ENCODE results near the gene ZNF614. TPM values are rescaled to one million over a fixed set of nuclear protein-coding genes. Genes with fewer than 3 reads are reported as not detected.

The ZNF614 gene
- total RNA-seq, result 7.2 and 7.9 TPM in 2 replicates

DNA sequence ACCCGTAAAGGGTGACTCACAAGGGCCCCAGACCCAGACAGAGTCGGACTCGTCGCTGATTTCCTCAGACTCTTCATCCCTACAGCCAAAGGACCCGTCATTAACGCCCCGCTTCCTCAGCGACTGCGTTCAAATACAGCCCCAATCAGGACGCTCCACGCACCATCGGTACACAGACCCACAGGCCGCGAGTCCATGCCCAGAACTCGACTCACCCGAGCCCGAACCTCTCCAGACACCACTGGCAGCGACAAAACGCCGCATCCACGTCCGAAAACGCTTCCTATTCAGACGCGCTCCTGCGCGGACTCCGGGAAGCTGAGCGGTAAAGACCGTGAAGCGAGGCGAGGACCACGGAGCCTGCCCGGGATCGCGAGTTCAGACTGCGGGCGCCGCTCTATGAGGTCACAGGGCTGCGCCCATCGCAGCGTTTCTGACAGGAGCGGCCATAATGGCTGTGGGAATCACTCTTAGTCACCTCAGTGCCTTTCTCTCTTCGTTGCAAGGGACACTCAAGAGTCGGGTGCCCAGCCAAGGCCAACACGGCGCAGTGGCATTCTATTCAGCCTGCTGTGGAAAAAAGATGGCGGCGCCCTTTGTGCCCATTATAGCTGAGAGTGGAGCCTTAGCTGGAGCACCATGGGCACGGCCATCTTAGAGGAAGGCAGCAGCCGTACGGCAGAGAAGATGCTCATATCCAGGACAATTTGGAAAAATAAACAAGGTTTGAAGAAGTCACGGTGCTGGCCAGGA lies at the start of gene ZNF614:
ZNF614 (minus strand) TSS at position 353 of the 753 bp plus-strand sequence. CDS start 2,634 bp downstream, outside the sequence.

DNA sequence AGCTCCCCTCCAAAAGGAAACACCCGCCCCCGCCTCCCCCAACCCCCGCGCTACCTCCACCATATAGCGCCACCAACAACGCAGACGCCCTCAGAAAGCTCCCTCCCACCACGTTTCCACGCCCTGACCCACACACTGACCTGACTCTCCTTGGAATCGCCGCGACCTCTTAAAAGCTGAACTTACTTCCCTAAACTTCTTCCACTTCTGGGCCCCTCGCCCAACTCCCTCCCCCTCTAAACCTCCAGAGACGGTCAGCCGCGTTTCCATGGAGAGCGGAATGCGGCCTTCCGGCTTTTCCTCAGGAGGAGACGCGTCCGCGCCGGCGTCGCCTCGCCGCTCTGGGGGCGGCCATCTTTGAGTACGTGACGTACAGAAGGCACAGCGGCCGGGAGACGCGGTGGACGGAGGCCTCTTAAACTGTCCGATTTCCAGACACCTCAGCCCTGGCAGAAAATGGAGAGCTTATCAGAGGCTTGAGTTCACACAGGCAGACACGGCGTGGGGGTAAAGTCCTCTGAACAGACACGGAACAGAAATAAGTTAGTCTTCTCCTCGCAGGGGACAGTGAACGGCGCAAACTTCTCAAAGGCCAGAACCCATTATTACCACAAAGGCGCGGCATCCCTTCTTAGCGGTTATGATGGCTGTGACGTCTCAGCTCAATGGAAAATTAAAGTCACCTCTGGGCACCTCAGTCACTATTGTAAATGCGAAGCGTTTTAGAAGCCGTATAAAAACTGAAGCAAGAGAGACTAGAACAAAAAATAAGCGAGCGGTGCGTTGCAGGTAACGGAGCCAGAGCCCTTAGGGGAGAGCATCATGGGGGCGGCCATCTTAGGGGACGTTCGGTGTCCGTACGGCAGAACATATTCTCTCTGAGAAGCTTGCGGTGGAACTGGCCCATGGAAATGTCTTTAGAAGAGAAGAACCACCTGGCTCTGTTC lies 20.6 kb upstream of the ZNF614 start, which contains the start of gene ZNF432:
ZNF432 (minus strand) TSS at position 284 of the 947 bp plus-strand sequence. CDS start 1,970 bp downstream, outside the sequence.

DNA sequence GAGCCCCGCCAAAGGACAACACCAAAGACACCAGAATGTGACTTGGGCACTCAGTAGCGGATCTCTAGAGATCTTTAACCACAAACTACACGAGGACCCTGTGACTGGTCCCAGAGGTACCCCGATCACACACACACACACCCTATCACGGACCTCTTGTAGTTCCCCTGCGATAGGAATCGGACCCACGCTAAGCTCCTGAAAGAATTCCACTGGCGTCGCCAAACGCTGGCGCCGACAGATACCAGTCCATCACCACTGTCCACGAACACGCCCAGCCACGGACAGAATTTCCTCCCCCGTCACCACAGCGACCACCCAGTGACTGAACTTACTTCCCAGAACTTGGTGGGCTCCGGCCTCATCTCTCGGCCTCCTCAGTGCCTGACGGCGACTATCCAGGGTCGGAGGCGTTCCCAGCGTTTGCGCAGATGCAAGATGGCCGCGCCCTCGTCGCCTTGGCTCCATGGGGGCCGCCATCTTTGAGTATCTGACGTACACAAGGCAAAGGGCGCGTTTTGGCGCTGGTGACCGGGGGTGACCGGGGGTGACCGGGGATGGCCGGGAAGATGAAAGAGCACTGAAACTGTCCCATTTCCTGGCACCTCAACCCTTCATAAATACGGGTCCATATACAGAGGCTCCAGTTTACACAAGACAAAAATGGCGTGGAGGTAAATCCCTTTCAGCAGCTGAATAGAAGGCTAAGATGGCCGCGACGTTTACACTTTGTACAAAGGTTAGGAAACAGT lies 20.2 kb downstream of the ZNF614 start, which contains the start of gene ZNF615:
ZNF615 (minus strand) TSS at position 406 of the 752 bp plus-strand sequence. CDS start 4,500 bp downstream, outside the sequence.

DNA sequence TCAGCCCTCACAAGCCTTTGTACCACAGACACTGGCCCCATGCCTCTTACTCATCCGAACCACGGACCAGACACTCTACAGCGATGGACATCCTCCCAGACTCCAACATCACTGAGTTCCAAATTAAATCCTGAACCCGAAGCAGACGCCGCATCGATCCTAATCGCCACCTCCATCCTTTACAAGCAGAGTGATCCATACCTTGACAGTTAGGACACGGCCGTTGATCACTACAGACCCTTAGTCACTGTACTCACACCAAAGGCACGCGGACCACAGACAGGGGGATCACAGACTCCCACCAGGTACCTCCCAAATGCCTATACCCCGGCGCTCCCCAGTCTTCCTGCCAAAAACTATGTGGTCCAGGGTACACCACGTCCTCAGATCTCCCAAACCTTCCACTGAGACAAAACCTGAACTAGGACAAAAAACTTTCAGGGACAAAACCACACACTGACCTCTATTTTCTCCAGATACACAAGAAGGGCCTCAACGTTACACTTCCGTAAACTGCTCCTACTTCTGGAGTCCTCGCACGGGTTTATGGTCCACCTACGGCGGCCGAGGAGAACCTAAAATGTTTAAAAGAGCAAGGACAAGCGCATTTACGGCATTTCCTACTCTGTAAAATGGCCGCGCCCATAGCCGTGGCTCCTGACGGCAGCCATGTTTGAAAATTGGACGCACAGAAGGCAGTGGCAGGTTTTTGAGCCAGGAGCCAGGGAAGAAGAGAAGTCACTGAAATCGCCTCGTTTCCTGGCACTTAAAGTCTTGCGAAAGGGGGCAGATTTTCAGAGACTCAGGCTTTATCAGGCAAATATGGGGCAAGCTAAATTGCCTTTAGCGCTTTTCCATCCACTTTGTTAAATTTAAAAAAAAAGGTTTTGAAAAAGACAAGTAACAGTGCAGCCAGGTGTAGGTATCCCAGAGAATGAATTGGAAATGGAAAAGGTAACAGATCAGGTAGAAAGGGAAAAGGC lies 41.6 kb downstream of the ZNF614 start, which contains the start of gene ZNF350:
ZNF350 (minus strand) TSS at position 532 of the 983 bp plus-strand sequence. CDS start 12,480 bp downstream, outside the sequence.

Other genes with a start within 250 kb of the ZNF614 start
- gene FPR3, start 233.2 kb downstream of the ZNF614 start, total RNA-seq, result not detected in 2 replicates
- 2.5 and 5.0 TPM in 2 replicates for gene ZNF577, start 140.4 kb downstream of the ZNF614 start, total RNA-seq
- 4.6 and 7.0 TPM in 2 replicates for gene ZNF649, start 123.4 kb downstream of the ZNF614 start, total RNA-seq
- 3.1 and 9.8 TPM in 2 replicates for gene ZNF613, start 100.9 kb downstream of the ZNF614 start, total RNA-seq
- gene ZNF350, start 41.5 kb downstream of the ZNF614 start, total RNA-seq, result 0.98 and 2.4 TPM in 2 replicates
- 3.3 and 5.6 TPM in 2 replicates for gene ZNF615, start 20.2 kb downstream of the ZNF614 start, total RNA-seq
- 2.4 and 5.6 TPM in 2 replicates for gene ZNF432, start 20.5 kb upstream of the ZNF614 start, total RNA-seq
- gene ZNF841, start 67.4 kb upstream of the ZNF614 start, total RNA-seq, result 3.3 and 7.5 TPM in 2 replicates
- 3.5 and 5.6 TPM in 2 replicates for gene ZNF616, start 111.6 kb upstream of the ZNF614 start, total RNA-seq
- gene ZNF836, start 143.2 kb upstream of the ZNF614 start, total RNA-seq, result 3.3 and 6.3 TPM in 2 replicates
- 234 and 274 TPM in 2 replicates for gene PPP2R1A, start 161.7 kb upstream of the ZNF614 start, total RNA-seq
- 5.5 and 6.8 TPM in 2 replicates for gene ZNF766, start 241.2 kb upstream of the ZNF614 start, total RNA-seq

All from airway epithelial cell (primary cell).